Muscle layer of colon (tissue), 2 donors: ENCODE measurements around the gene CCDC15.
"Not testable (repeated sequence)": the region's sequence is repeated elsewhere in the genome, so short reads cannot be mapped to it uniquely, and the experiment has no call there.

ENCODE experiments used
- H3K27ac ChIP-seq: one replicate; pipeline ENCODE4 v1.7.0; 2013; ENCODE audit warnings: low read depth, mild to moderate bottlenecking, low read length, moderate library complexity
- H3K27me3 ChIP-seq, 2 donors: one replicate each; pipeline ENCODE4 v1.7.0; 2013; ENCODE audit warnings: low read length in 2 of 2, mild to moderate bottlenecking in 2 of 2; ENCODE audit not compliant: insufficient read depth in 2 of 2, control insufficient read depth in 1 of 2
- H3K36me3 ChIP-seq: one replicate; pipeline ENCODE4 v1.7.0; 2013; ENCODE audit warnings: mild to moderate bottlenecking, low read length; ENCODE audit not compliant: insufficient read depth
- H3K4me1 ChIP-seq: one replicate; pipeline ENCODE4 v1.7.0; 2013; ENCODE audit warnings: mild to moderate bottlenecking, low read length; ENCODE audit not compliant: insufficient read depth
- H3K4me3 ChIP-seq, 2 donors: one replicate each; pipeline ENCODE4 v1.7.0; 2013; ENCODE audit warnings: low read length in 2 of 2, low read depth in 1 of 2, mild to moderate bottlenecking in 1 of 2, moderate library complexity in 1 of 2
- H3K9ac ChIP-seq: one replicate; pipeline ENCODE4 v1.7.0; 2013; ENCODE audit warnings: low read length
- H3K9me3 ChIP-seq: one replicate; pipeline ENCODE4 v1.7.0; 2013; ENCODE audit warnings: mild to moderate bottlenecking, low read length
- donor health status: abdominal sarcoma.
- donor health status: Adenocarcinoma of cecum.

CCDC15 gene

DNA sequence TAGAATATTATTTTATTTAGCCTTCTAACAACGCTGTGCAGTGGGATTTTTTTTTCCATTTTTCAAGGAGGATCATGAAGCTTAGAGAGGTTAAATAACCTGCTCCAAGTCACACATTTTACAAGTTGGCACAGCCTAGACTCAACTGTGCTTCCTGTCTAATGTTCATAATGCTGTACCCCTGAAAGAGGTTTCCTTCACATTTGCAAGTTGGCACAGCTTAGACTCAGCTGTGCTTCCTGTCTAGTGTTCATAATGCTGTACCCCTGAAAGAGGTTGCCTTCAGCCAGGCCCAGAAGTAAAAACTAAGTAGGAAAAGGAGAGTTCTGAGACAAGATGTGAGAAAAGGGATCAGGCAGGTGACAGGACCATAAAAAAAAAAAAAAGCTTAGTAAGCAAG is 10.3 kb upstream of the CCDC15 start:
- H3K36me3 ChIP-seq, result no peaks in the 10 kb centered on the region
- no peak overlapping the region for H3K27ac ChIP-seq
- no peak overlapping the region for H3K4me3 ChIP-seq
- no peaks in the 10 kb centered on the region for H3K4me1 ChIP-seq
- H3K27me3 ChIP-seq, result no peaks in the 10 kb centered on the region
- H3K9ac ChIP-seq, result no peak overlapping the region
- no peaks in the 10 kb centered on the region for H3K9me3 ChIP-seq

- H3K9ac ChIP-seq, result no peak overlapping the region
- H3K4me1 ChIP-seq, result no peaks in the 10 kb centered on the region
- H3K9me3 ChIP-seq, result no peaks in the 10 kb centered on the region
- H3K4me3 ChIP-seq, result no peak overlapping the region
- no peaks in the 10 kb centered on the region for H3K27me3 ChIP-seq
- H3K27ac ChIP-seq, result no peak overlapping the region
- H3K36me3 ChIP-seq, result no peaks in the 10 kb centered on the region
Observed at GRCh38 chr11:124944565-124944964, 9.4 kb upstream of the CCDC15 start.

- Histone ChIP-seq H3K4me1 (no peaks in the 10 kb centered on the region), H3K27ac (no peak overlapping the region), H3K4me3 (no peak overlapping the region), H3K36me3 (no peaks in the 10 kb centered on the region), H3K27me3 (no peaks in the 10 kb centered on the region), H3K9me3 (no peaks in the 10 kb centered on the region), H3K9ac (no peak overlapping the region)
Observed at GRCh38 chr11:124945826-124946225, 8.2 kb upstream of the CCDC15 start.

DNA sequence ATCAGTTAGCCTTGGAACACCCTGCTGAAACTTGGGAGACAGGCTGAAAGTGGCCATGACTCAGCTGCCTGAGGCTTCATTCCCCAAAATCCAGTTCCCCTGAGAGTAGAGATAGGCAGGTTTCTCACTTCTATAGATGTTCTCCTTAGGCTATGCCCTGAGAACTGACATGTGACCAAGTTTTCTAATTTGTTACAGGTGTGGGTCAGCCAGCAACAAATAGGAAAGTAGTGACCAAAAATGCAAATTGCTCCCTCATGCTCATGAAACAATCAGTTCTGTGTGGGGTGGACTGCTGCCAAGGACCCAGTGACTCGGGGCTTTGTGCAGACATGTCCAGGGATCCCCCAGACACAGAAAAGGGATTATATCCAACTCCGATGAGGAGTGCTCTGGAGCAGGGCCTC is 7.3 kb upstream of the CCDC15 start:
- Histone ChIP-seq H3K36me3 (no peaks in the 10 kb centered on the region), H3K9me3 (no peaks in the 10 kb centered on the region), H3K27ac (no peak overlapping the region), H3K9ac (no peak overlapping the region), H3K27me3 (no peaks in the 10 kb centered on the region), H3K4me1 (no peaks in the 10 kb centered on the region), H3K4me3 (no peak overlapping the region)

- Histone ChIP-seq H3K9me3 (no peaks in the 10 kb centered on the region), H3K4me3 (no peak overlapping the region), H3K27ac (no peak overlapping the region), H3K4me1 (peaks cover 14% of the 10 kb centered on the region), H3K9ac (no peak overlapping the region), H3K27me3 (no peaks in the 10 kb centered on the region), H3K36me3 (no peaks in the 10 kb centered on the region)
Observed at GRCh38 chr11:124950601-124951330, 3.2 kb upstream of the CCDC15 start.

GRCh38 chr11:124951341-124951740 is 2.7 kb upstream of the CCDC15 start:
- Histone ChIP-seq H3K27me3 (no peaks in the 10 kb centered on the region), H3K36me3 (no peaks in the 10 kb centered on the region), H3K4me1 (peaks cover 14% of the 10 kb centered on the region), H3K27ac (no peak overlapping the region), H3K9ac (no peak overlapping the region), H3K9me3 (no peaks in the 10 kb centered on the region), H3K4me3 (no peak overlapping the region)

DNA sequence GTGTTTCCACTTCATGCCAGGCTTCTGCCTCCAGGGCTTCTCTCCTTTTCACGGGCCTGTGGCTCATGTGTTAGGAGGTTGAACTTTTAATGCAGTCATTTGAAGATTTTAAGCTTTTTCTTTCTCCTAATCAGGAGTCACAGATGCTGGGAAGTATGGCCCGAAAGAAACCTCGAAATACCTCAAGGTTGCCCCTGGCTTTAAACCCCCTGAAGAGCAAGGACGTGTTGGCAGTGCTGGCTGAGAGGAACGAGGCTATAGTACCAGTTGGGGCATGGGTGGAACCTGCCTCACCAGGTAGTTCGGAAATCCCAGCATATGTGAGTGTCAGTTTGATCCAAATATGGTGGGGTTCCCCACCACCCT is 571 bp downstream of the CCDC15 start:
- peak overlapping the region; percentile 68 for H3K9ac ChIP-seq
- H3K27me3 ChIP-seq, result no peaks in the 10 kb centered on the region
- H3K27ac ChIP-seq, result peak overlapping the region; percentile 8
- peaks cover 14% of the 10 kb centered on the region for H3K4me1 ChIP-seq
- no peaks in the 10 kb centered on the region for H3K36me3 ChIP-seq
- H3K4me3 ChIP-seq, result peak overlapping the region in 1 of 2 donors; percentile 80
- H3K9me3 ChIP-seq, result no peaks in the 10 kb centered on the region

- Histone ChIP-seq H3K4me3 (no peak overlapping the region), H3K27ac (no peak overlapping the region), H3K27me3 (no peaks in the 10 kb centered on the region), H3K9me3 (no peaks in the 10 kb centered on the region), H3K9ac (no peak overlapping the region), H3K36me3 (no peaks in the 10 kb centered on the region), H3K4me1 (peaks cover 14% of the 10 kb centered on the region)
Observed at GRCh38 chr11:124955035-124955434, 1.0 kb downstream of the CCDC15 start.

DNA sequence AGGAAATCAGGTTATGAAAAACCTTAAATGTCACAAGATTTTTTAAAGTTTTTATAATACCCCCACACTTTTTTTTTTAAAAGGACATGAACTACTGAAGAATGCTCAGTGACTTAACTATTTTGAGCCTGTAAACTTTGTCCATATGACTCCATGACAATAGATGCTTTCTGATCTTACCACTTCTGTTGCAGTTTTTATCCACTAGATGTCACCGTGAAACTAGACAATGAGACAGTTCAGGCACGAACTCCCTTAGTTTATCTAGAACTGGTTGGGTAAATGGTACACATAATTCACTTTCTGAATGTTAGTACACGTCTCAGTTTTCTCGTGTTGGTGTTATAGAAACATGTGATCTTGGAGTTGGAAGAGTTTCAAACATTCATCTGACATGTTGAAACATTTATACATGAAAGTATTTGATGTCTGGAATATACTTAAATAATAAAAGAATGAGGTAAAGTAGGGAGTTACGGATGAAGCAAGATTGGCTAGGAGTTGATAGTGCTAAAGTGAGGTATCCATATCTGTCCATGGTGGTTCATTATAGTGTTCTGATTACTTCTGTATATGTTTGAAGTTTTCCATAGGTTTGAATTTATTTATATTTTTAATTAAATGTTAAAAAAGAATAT is 8.1 kb downstream of the CCDC15 start:
- H3K9me3 ChIP-seq, result no peaks in the 10 kb centered on the region
- H3K27ac ChIP-seq, result no peak overlapping the region
- H3K9ac ChIP-seq, result no peak overlapping the region
- H3K27me3 ChIP-seq, result no peaks in the 10 kb centered on the region
- H3K4me3 ChIP-seq, result no peak overlapping the region
- no peaks in the 10 kb centered on the region for H3K4me1 ChIP-seq
- no peaks in the 10 kb centered on the region for H3K36me3 ChIP-seq

GRCh38 chr11:124968197-124968596 is 14.2 kb downstream of the CCDC15 start:
- not testable (repeated sequence) for H3K27me3 ChIP-seq, H3K9me3 ChIP-seq, H3K4me1 ChIP-seq, H3K4me3 ChIP-seq, H3K27ac ChIP-seq, H3K9ac ChIP-seq, H3K36me3 ChIP-seq

DNA sequence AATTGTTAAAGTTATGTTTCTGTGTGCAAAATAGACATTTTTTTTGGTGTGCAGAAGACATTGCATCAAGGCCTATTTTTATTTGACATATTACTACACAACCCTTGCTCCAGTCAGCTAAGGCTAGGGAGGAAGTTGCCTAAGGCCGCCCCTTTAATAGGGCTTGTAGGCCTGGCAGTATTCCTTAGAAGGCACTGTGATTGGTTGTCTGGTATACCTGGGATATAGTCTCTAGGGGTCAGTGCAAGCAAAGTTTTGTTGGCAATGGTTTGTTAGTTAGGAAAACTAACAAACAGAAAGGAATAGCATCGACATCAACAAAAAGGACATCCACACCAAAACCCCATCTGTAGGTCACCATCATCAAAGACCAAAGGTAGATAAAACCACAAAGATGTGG is 16.9 kb downstream of the CCDC15 start:
- Histone ChIP-seq H3K4me3 (no peak overlapping the region), H3K36me3 (no peaks in the 10 kb centered on the region), H3K4me1 (no peaks in the 10 kb centered on the region)

DNA sequence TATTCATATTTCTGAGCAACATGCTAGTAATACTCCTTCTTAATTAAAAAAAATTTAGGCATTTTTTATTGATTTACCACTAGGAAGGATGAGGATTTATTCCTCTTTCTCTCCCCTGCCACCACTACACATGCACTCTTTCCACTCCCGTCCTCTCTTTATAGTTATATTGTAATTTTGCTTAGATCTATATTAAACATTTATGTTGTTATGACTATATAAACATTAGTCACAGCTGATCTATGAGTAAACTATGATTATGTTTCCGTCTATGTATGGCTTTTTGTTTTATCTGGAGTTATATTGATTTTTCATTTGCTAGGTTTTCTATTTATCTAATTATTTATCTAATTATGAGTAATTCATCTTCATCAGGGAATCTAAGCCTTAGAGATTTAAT is 17.8 kb downstream of the CCDC15 start:
- Histone ChIP-seq H3K4me1 (no peaks in the 10 kb centered on the region), H3K27me3 (no peaks in the 10 kb centered on the region)

More for the DNA sequence above, 16.9 kb downstream of the CCDC15 start:
- no peaks in the 10 kb centered on the region for H3K27me3 ChIP-seq
- H3K27ac ChIP-seq, result no peak overlapping the region
- no peaks in the 10 kb centered on the region for H3K9me3 ChIP-seq
- no peak overlapping the region for H3K9ac ChIP-seq

More for the DNA sequence above, 17.8 kb downstream of the CCDC15 start:
- H3K9ac ChIP-seq, result no peak overlapping the region
- no peak overlapping the region for H3K4me3 ChIP-seq
- no peak overlapping the region for H3K27ac ChIP-seq
- H3K9me3 ChIP-seq, result no peaks in the 10 kb centered on the region
- no peaks in the 10 kb centered on the region for H3K36me3 ChIP-seq
